Common myeloid progenitor, CD34-positive (primary cell): ENCODE data around the gene CAT.

Experiments
- CTCF ChIA-PET: fragments of 350-600 bp; sonication (Branson Sonifier 250); formaldehyde crosslinking; loops from one replicate; lab custom pipeline; 2021; ENCODE audit warnings: antibody characterized with exemption; lab: Charles Lee
- POLR2A ChIA-PET: fragments of 350-600 bp; sonication (Branson Sonifier 250); formaldehyde crosslinking; loops from one replicate; lab custom pipeline; 2021; ENCODE audit warnings: antibody characterized with exemption; lab: Charles Lee
- DNase-seq, 3 donors: peaks; one replicate each; pipeline versions ENCODE4 v3.0.0 to v3.0.0-alpha.2; 2013
- H3K27ac ChIP-seq, 2 experiments: 1 replicate in 1 of 2; 2 replicates in 1 of 2; pipeline ENCODE4 v1.7.0; 2013; ENCODE audit warnings: inconsistent platforms in 2 of 2, low read length in 2 of 2, mild to moderate bottlenecking in 2 of 2, low read depth in 1 of 2, moderate library complexity in 1 of 2; ENCODE audit not compliant: severe bottlenecking in 2 of 2, insufficient read depth in 1 of 2, poor library complexity in 1 of 2
- H3K27me3 ChIP-seq, 5 experiments: replicated peaks in 2 of 5; 1 replicate in 3 of 5; 2 replicates in 2 of 5; pipeline versions ENCODE4 v1.6.1 to v1.7.0; 2013; ENCODE audit warnings: low read length in 4 of 5, mild to moderate bottlenecking in 2 of 5, moderate library complexity in 2 of 5, inconsistent platforms in 1 of 5; ENCODE audit not compliant: insufficient read depth in 5 of 5, control insufficient read depth in 4 of 5
- H3K36me3 ChIP-seq, 4 experiments: 1 replicate in 2 of 4; 2 replicates in 2 of 4; pipeline versions ENCODE4 v1.6.1 to v1.7.0; 2013; ENCODE audit warnings: low read length in 3 of 4, control low read depth in 1 of 4, mild to moderate bottlenecking in 1 of 4; ENCODE audit not compliant: control insufficient read depth in 4 of 4, insufficient read depth in 4 of 4
- H3K4me1 ChIP-seq, 4 experiments: 1 replicate in 3 of 4; 2 replicates in 1 of 4; pipeline versions ENCODE4 v1.6.1 to v1.7.1; 2013; ENCODE audit warnings: low read length in 3 of 4, mild to moderate bottlenecking in 3 of 4, control low read depth in 1 of 4, inconsistent platforms in 1 of 4, moderate library complexity in 1 of 4; ENCODE audit not compliant: control insufficient read depth in 4 of 4, insufficient read depth in 4 of 4; ENCODE audit errors: control extremely low read depth in 1 of 4
- H3K4me3 ChIP-seq, 7 experiments: 1 replicate in 4 of 7; 2 replicates in 3 of 7; pipeline versions ENCODE4 v1.5.1 to v1.7.0; 2013; ENCODE audit warnings: mild to moderate bottlenecking in 7 of 7, low read length in 6 of 7, moderate library complexity in 6 of 7, inconsistent platforms in 2 of 7, low read depth in 2 of 7, control low read depth in 1 of 7; ENCODE audit not compliant: insufficient read depth in 4 of 7, control insufficient read depth in 1 of 7; ENCODE audit errors: extremely low read depth in 1 of 7
- H3K9me3 ChIP-seq, 5 experiments: 1 replicate in 4 of 5; 2 replicates in 1 of 5; pipeline versions ENCODE4 v1.6.1 to v1.7.1; 2013; ENCODE audit warnings: low read length in 4 of 5, mild to moderate bottlenecking in 2 of 5, inconsistent platforms in 1 of 5, low read depth in 1 of 5, moderate library complexity in 1 of 5; ENCODE audit not compliant: control insufficient read depth in 4 of 5, insufficient read depth in 2 of 5; ENCODE audit errors: control extremely low read depth in 1 of 5
- WGBS: methylation state at CpG from one replicate; pipeline ENCODE4 v1.1.5; 2013; ENCODE audit not compliant: insufficient coverage; 5-methylcytosine and 5-hydroxymethylcytosine counted together

CAT gene

GRCh38 chr11:34513682-34514449, 75.1 kb downstream of the CAT start, which contains the start of gene ELF5:
TSS of gene ELF5 (minus strand) at chr11:34513794. CDS start at chr11:34505749, 8,045 bp downstream.
- WGBS: 97% methylated on average over 14 of the region's 17 CpGs
- Histone ChIP-seq H3K4me1 (peaks cover 0 to 10% (median 2%) of the 10 kb centered on the region in 4 experiments), H3K9me3 (no peaks in the 10 kb centered on the region), H3K36me3 (no peaks in the 10 kb centered on the region), H3K4me3 (no peak within 1 kb of the TSS), H3K27me3 (no peaks in the 10 kb centered on the region), H3K27ac (no peak within 1 kb of the TSS)
- CTCF ChIA-PET: interaction anchor here (0.8 to 4.3 kb wide), 11 partner anchors 10 to 377 kb away, joined by 3 to 30 read pairs (median 4); no protein-coding TSS in a partner anchor
- POLR2A ChIA-PET: no interaction called here
- no peak for DNase-seq

DNA sequence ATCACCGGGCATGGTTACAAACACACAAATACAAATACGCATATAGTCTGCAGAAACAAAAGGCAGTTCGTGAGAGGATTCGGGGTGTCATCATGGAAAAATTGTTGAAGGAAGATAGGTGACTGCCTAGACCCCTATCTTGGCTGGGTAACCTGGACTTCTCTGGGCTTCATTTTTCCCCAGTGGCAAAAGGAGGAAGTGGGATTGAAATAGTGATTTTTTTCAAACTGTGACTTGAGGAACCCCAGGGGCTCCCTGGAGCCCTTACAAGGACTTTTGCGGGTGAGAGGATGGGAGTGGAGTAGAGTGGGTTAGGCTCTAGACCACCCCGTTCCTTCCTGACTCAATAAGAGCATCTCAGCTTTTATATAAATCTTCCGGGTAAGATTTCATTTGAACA, 75.9 kb downstream of the CAT start:
- H3K4me3 ChIP-seq: no peak overlapping the region

DNA sequence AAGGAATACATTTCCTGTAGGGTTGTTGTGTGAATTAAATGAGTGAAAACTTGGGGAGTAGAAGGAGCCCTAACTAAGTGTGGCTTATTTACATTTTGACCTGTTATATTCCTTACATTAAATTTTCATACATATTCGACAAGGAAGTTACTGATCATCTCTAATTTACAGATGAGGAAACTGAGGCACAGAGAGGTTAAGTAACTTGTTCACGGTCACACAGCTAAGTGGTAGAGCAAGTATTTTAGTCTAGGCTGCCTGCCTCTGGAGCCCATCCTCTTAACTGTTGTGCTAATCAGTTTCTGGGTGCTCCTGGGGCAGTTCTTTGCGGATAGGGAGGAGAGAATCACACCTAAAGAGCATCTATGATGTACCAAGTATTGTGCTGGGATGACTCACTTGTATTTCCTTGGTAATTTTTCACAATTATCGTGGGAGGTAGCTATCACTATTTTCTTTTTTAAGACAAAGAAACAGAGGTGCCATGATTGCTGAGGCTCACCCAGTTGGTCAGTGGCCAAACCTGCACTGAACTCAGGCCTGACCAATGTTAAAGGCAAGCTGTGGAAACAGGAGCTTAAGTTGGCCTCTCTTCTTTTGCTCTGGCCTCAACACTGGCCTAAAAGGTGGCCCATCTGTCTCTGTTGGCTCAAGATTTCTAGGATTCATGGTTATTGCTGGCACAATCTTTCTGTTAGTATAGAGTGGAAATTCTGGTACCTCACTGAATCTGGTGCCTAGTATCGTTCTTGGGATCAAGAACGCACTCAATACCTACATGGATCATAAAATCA, 77.7 kb downstream of the CAT start:
- H3K27ac ChIP-seq: no peak overlapping the region
- H3K36me3 ChIP-seq: no peaks in the 10 kb centered on the region
- H3K9me3 ChIP-seq: no peaks in the 10 kb centered on the region
- H3K27me3 ChIP-seq: no peaks in the 10 kb centered on the region
- DNase-seq: no peak
- ChIA-PET CTCF (no interaction called here), POLR2A (no interaction called here)
- 97% methylated on average over 6 of the region's 6 CpGs for whole genome bisulfite sequencing
- no peak overlapping the region for H3K4me3 ChIP-seq
- H3K4me1 ChIP-seq: no peaks in the 10 kb centered on the region

More for the DNA sequence above, 75.9 kb downstream of the CAT start:
- Histone ChIP-seq H3K9me3 (no peaks in the 10 kb centered on the region), H3K4me1 (peaks cover 0 to 5% (median under 1%) of the 10 kb centered on the region in 4 experiments), H3K27ac (no peak overlapping the region), H3K36me3 (no peaks in the 10 kb centered on the region), H3K27me3 (no peaks in the 10 kb centered on the region)
- DNase-seq: no peak
- ChIA-PET CTCF (interaction anchor here (0.6 to 4.3 kb wide), 8 partner anchors 10 to 905 kb away, joined by 3 to 30 read pairs (median 10); partner anchors contain the start of gene SLC1A2), POLR2A (no interaction called here)
- 87% methylated on average over 6 of the region's 7 CpGs for WGBS

DNA sequence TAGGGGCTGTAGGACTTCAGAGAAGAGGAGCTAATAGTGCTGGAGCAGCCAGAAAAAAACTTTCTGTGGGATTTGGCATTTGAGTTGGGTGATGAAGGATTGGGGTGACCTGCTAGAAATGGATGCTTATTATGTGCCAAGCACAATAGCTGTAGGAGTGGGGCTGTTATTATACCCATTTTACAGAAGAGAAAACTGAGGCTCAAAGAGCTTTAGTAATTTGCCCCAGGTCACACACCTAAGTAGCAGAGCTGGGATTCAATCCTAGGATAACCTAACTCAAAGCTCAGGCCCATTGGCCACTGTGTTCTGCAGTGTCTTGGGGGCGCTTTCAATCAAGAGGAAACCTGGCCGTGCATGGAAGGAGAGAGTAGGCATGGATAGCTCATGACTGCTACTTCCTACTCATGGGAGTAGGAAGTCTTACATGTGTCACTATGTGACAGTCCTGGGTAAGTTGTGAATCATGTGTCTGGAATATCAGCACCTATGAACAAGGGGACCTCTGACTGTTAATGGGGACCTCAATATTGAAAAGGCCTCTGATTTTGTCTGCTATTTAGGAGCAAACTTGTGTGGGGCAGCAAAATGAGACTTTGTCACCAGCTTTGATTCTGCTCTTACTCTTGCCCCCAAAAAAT, 81.0 kb downstream of the CAT start:
- 94% methylated on average over 2 of the region's 2 CpGs for WGBS
- DNase-seq: no peak
- CTCF ChIA-PET: interaction anchor here (1.0 to 1.5 kb wide), 2 partner anchors 27 to 31 kb away, joined by 4 read pairs; no protein-coding TSS in a partner anchor

GRCh38 chr11:34521265-34521664, 82.5 kb downstream of the CAT start:
- POLR2A ChIA-PET: no interaction called here
- Histone ChIP-seq H3K9me3 (no peaks in the 10 kb centered on the region), H3K27ac (no peak overlapping the region), H3K36me3 (no peaks in the 10 kb centered on the region), H3K27me3 (no peaks in the 10 kb centered on the region), H3K4me3 (no peak overlapping the region), H3K4me1 (no peaks in the 10 kb centered on the region)
- CTCF ChIA-PET: no interaction called here
- no peak for DNase-seq

More for the DNA sequence above, 81.0 kb downstream of the CAT start:
- Histone ChIP-seq H3K27me3 (no peaks in the 10 kb centered on the region), H3K4me3 (no peak overlapping the region), H3K27ac (no peak overlapping the region), H3K4me1 (no peaks in the 10 kb centered on the region), H3K36me3 (no peaks in the 10 kb centered on the region), H3K9me3 (no peaks in the 10 kb centered on the region)
- POLR2A ChIA-PET: interaction anchor here (1.4 kb wide), 1 partner anchor 9 kb away, joined by 4 read pairs; no protein-coding TSS in a partner anchor
